HepG2 (cell line): ENCODE results near the gene CLVS2. TPM values are rescaled to one million over a fixed set of nuclear protein-coding genes. Genes with fewer than 3 reads are reported as not detected.
A peak's percentile ranks its signal among the peaks of the same experiment; 100 is the strongest.

Source experiments
- ATAC-seq: fragments of 200-7000 bp; cut with Tn5 transposase; 3 replicates; pipeline ENCODE4 v1.9.1; 2020; ENCODE audit warnings: mild to moderate bottlenecking, moderate library complexity
- BruUV-seq: library from RNA; stranded (reverse); fragments of 400-500 nt; replicated peaks from 2 replicates; lab custom pipeline; 2021; lab: Mats Ljungman, UMichigan
- CTCF ChIA-PET: fragments of 300-600 bp; formaldehyde crosslinking; extraction: SDS; loops from one replicate; lab custom pipeline; 2021; ENCODE audit warnings: low total read pairs, inconsistent platforms, low intra/inter-chr PET ratio; lab: Yijun Ruan, JAX
- POLR2A ChIA-PET: fragments of 350-600 bp; sonication (Branson Sonifier 250); formaldehyde crosslinking; loops from one replicate; lab custom pipeline; 2020; ENCODE audit warnings: antibody characterized with exemption, inconsistent platforms; lab: Yijun Ruan, JAX
- DNase-seq: peaks from one replicate; pipeline ENCODE4 v3.0.0-alpha.2; 2015; ENCODE audit warnings: low spot score
- FAIRE-seq: peaks from 3 replicates; lab custom pipeline; 2011; peaks lifted over from hg19 to GRCh38; lab: Jason Lieb, UNC
- H2AFZ ChIP-seq: one replicate; pipeline ENCODE4 v1.6.1; 2011; ENCODE audit warnings: low read length, inconsistent platforms
- H3K27ac ChIP-seq: fragments of 300-600 bp; 3 replicates; pipeline ENCODE4 v1.8.0; 2011; ENCODE audit warnings: mixed run types, mild to moderate bottlenecking, mixed read lengths, low read length, inconsistent platforms; ENCODE audit not compliant: insufficient read depth; ENCODE audit errors: extremely low read length
- H3K27me3 ChIP-seq, 2 experiments: fragments of 200-600 bp in 1 of 2; 2 replicates in 1 of 2; 3 replicates in 1 of 2; pipeline versions ENCODE4 v1.6.0 to v1.8.0; 2011; ENCODE audit warnings: low read length in 2 of 2, mild to moderate bottlenecking in 2 of 2, moderate library complexity in 2 of 2, inconsistent platforms in 1 of 2; ENCODE audit not compliant: insufficient read depth in 2 of 2, control insufficient read depth in 1 of 2
- H3K36me3 ChIP-seq, 2 experiments: fragments of 200-600 bp in 1 of 2; replicated peaks in 1 of 2; 2 replicates in 1 of 2; 3 replicates in 1 of 2; pipeline versions ENCODE4 v1.5.1 to v1.8.0; 2011; ENCODE audit warnings: low read length in 2 of 2, inconsistent platforms in 1 of 2; ENCODE audit not compliant: insufficient read depth in 2 of 2, control insufficient read depth in 1 of 2
- H3K4me1 ChIP-seq: 2 replicates; pipeline ENCODE4 v1.5.1; 2012; ENCODE audit warnings: low read length, inconsistent platforms; ENCODE audit not compliant: insufficient read depth
- H3K4me2 ChIP-seq: 2 replicates; pipeline ENCODE4 v1.6.0; 2011; ENCODE audit warnings: low read depth, low read length, inconsistent platforms
- H3K4me3 ChIP-seq, 3 experiments: fragments of 200-600 bp in 1 of 3; sonication (generic), shearing (Covaris generic) in 1 of 3; replicated peaks in 1 of 3; 2 replicates each; pipeline ENCODE4 v1.5.1; 2011 to 2016; ENCODE audit warnings: low read length in 3 of 3, inconsistent platforms in 2 of 3, low read depth in 2 of 3, mild to moderate bottlenecking in 2 of 3, control low read depth in 1 of 3, mixed read lengths in 1 of 3; ENCODE audit not compliant: insufficient read depth in 1 of 3
- H3K79me2 ChIP-seq: one replicate; pipeline ENCODE4 v1.6.1; 2011; ENCODE audit warnings: low read length, inconsistent platforms; ENCODE audit not compliant: insufficient read depth
- H3K9ac ChIP-seq: 2 replicates; pipeline ENCODE4 v1.6.0; 2011; ENCODE audit warnings: mild to moderate bottlenecking, low read depth, low read length, inconsistent platforms; ENCODE audit not compliant: insufficient read depth
- H3K9me3 ChIP-seq: 2 replicates; pipeline ENCODE4 v1.5.1; 2012; ENCODE audit warnings: mild to moderate bottlenecking, low read length
- H4K20me1 ChIP-seq: 2 replicates; pipeline ENCODE4 v1.6.0; 2011; ENCODE audit warnings: inconsistent platforms, mild to moderate bottlenecking, low read length, moderate library complexity; ENCODE audit not compliant: insufficient read depth
- CHCHD3 ChIP-seq: sonication (generic); formaldehyde crosslinking; IDR thresholded peaks from 2 replicates; pipeline ENCODE4 v1.8.0; 2022; ENCODE audit warnings: mild to moderate bottlenecking, missing genetic modification reagents, moderate library complexity
- HOXA7 ChIP-seq: sonication (generic); formaldehyde crosslinking; IDR thresholded peaks from 2 replicates; pipeline ENCODE4 v1.8.1; 2022; ENCODE audit warnings: mild to moderate bottlenecking, missing genetic modification reagents, moderate library complexity
- MAFF ChIP-seq: IDR thresholded peaks from 2 replicates; pipeline ENCODE4 v1.6.1; 2011; ENCODE audit warnings: low read depth, low read length, improper control_type of control experiment
- NFAT5 ChIP-seq: sonication (generic); formaldehyde crosslinking; IDR thresholded peaks from 2 replicates; pipeline ENCODE4 v1.4.0; 2020; ENCODE audit warnings: missing genetic modification reagents
- NFE2L2 ChIP-seq: fragments of 150-350 bp; IDR thresholded peaks from 2 replicates; pipeline ENCODE4 v1.6.1; 2014; ENCODE audit warnings: low read length
- RBM22 ChIP-seq: fragments of 200-400 bp; formaldehyde crosslinking; optimal IDR thresholded peaks from 2 replicates; pipeline ENCODE3; 2017; ENCODE audit warnings: mild to moderate bottlenecking, low read length, moderate library complexity
- SIN3B ChIP-seq: fragments of 150-350 bp; IDR thresholded peaks from 2 replicates; pipeline ENCODE4 v1.6.1; 2014; ENCODE audit warnings: low read length
- SP4 ChIP-seq: sonication (generic); formaldehyde crosslinking; IDR thresholded peaks from 2 replicates; pipeline ENCODE4 v1.8.1; 2023; ENCODE audit warnings: mild to moderate bottlenecking, missing genetic modification reagents
- TAF15 ChIP-seq: fragments of 200-400 bp; formaldehyde crosslinking; IDR thresholded peaks from one replicate; pipeline ENCODE4 v1.6.1; 2018; ENCODE audit warnings: mild to moderate bottlenecking, low read depth, low read length; ENCODE audit not compliant: poor library complexity, severe bottlenecking
- TOE1 ChIP-seq: sonication (generic); formaldehyde crosslinking; IDR thresholded peaks from 2 replicates; pipeline ENCODE4 v1.4.0; 2020; ENCODE audit warnings: mild to moderate bottlenecking, missing genetic modification reagents
- WIZ ChIP-seq: sonication (generic); formaldehyde crosslinking; IDR thresholded peaks from 2 replicates; pipeline ENCODE4 v1.5.1; 2020; ENCODE audit warnings: mild to moderate bottlenecking, missing genetic modification reagents
- ZNF782 ChIP-seq: sonication (generic); formaldehyde crosslinking; IDR thresholded peaks from 2 replicates; pipeline ENCODE4 v1.4.0; 2020; ENCODE audit warnings: missing genetic modification reagents, mild to moderate bottlenecking, borderline replicate concordance
- WGBS: methylation state at CpG from one replicate; pipeline ENCODE4 v1.1.6; 2017; ENCODE audit warnings: low lambda C conversion rate; 5-methylcytosine and 5-hydroxymethylcytosine counted together
- in situ Hi-C: cut with HindIII; loops from 2 replicates; pipeline ENCODE4 v1.10.0; 2017; ENCODE audit warnings: low pct_unique_long_range_greater_than_20kb; ENCODE audit not compliant: extremely low pct_ligation_motif_present
- intact Hi-C: fragments of 100-400 bp; cut with micrococcal nuclease; formaldehyde crosslinking; loops from one replicate; pipeline ENCODE4 v1.10.0; 2022; ENCODE audit not compliant: unreplicated experiment
- polyA plus RNA-seq, 8 experiments: library from polyadenylated mRNA; depleted of rRNA in 3 of 8; stranded (reverse) in 7 of 8; unstranded in 1 of 8; fragments of >200 nt; fragmentation: Illumina TruSeq in 4 of 8; extraction: Trizol in 4 of 8; gene quantifications; 2 replicates each; pipeline versions ENCODE4 v1.2.1 to v1.2.3, GENCODE V29; 2011 to 2016; ENCODE audit warnings: low read depth in 4 of 8, missing spikeins in 1 of 8, mixed read lengths in 1 of 8; ENCODE audit not compliant: insufficient read depth in 1 of 8
- total RNA-seq, 5 experiments: library from RNA; depleted of rRNA; stranded (reverse); fragments of >200 nt; fragmentation: Illumina TruSeq; extraction: Trizol; gene quantifications; 2 replicates each; pipeline ENCODE4 v1.2.3, GENCODE V29; 2016; ENCODE audit warnings: low read depth in 1 of 5
- TF ChIP-seq, protein P1 (sequence below): sonication (generic); formaldehyde crosslinking; IDR thresholded peaks from 2 replicates; pipeline ENCODE4 v1.4.0; 2020; ENCODE audit warnings: missing genetic modification reagents
- TF ChIP-seq, protein P2 (sequence below): sonication (generic); formaldehyde crosslinking; IDR thresholded peaks from 2 replicates; pipeline ENCODE4 v1.5.1; 2020; ENCODE audit warnings: mild to moderate bottlenecking, missing genetic modification reagents, moderate library complexity
- TF ChIP-seq, protein P3 (sequence below): sonication (generic); formaldehyde crosslinking; IDR thresholded peaks from 2 replicates; pipeline ENCODE4 v1.8.1; 2023; ENCODE audit warnings: mild to moderate bottlenecking, missing genetic modification reagents, borderline replicate concordance

CLVS2 gene
- total and polyA plus RNA-seq, 2 of the 13 experiments (the other 11 are each of a cell fraction or from before 2014, with no cell fraction given): not detected

DNA sequence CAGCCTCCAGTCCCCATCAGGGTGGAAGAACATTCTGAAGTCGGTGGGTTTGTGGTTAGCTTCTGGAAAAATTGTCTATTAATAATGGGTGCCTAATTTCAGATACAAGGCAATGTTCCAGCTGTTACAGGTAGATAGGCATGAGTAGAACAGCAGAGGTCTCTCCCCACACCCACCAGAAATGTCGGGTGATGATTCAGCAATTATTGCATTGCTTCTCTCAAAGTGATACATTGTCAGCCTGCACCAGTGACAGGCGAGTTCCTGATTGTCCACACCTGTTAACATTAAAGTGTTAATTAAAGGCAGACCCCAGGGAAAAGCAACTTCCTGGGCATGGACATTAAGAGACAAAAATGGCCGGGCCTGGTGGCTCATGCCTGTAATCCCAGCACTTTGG, 18.9 kb upstream of the CLVS2 start (continued):
- TF ChIP-seq MAFF (peak; percentile 81), NFE2L2 (peak; percentile 46; the same call in 1 of the 2 replicates), NFAT5 (CRISPR knock-in tag) (no peak), TOE1 (CRISPR knock-in tag) (no peak)
- TF ChIP-seq, protein P1, sequence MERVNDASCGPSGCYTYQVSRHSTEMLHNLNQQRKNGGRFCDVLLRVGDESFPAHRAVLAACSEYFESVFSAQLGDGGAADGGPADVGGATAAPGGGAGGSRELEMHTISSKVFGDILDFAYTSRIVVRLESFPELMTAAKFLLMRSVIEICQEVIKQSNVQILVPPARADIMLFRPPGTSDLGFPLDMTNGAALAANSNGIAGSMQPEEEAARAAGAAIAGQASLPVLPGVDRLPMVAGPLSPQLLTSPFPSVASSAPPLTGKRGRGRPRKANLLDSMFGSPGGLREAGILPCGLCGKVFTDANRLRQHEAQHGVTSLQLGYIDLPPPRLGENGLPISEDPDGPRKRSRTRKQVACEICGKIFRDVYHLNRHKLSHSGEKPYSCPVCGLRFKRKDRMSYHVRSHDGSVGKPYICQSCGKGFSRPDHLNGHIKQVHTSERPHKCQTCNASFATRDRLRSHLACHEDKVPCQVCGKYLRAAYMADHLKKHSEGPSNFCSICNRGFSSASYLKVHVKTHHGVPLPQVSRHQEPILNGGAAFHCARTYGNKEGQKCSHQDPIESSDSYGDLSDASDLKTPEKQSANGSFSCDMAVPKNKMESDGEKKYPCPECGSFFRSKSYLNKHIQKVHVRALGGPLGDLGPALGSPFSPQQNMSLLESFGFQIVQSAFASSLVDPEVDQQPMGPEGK (CRISPR knock-in tag): no peak
- TF ChIP-seq, all 625 proteins: peak for 3

- Histone ChIP-seq H3K4me3 (no peak overlapping the region), H3K4me1 (no peaks in the 10 kb centered on the region), H3K27ac (no peak overlapping the region), H2AFZ (no peak overlapping the region), H3K36me3 (no peaks in the 10 kb centered on the region), H3K79me2 (no peaks in the 10 kb centered on the region), H3K4me2 (no peak overlapping the region), H4K20me1 (no peaks in the 10 kb centered on the region), H3K27me3 (no peaks in the 10 kb centered on the region), H3K9ac (no peak overlapping the region), H3K9me3 (peaks cover 14% of the 10 kb centered on the region; the same call in 1 of the 2 replicates)
- TF ChIP-seq, protein P2, sequence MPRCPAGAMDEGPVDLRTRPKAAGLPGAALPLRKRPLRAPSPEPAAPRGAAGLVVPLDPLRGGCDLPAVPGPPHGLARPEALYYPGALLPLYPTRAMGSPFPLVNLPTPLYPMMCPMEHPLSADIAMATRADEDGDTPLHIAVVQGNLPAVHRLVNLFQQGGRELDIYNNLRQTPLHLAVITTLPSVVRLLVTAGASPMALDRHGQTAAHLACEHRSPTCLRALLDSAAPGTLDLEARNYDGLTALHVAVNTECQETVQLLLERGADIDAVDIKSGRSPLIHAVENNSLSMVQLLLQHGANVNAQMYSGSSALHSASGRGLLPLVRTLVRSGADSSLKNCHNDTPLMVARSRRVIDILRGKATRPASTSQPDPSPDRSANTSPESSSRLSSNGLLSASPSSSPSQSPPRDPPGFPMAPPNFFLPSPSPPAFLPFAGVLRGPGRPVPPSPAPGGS (CRISPR knock-in tag): no peak
- TF ChIP-seq RBM22 (no peak), ZNF782 (CRISPR knock-in tag) (no peak), CHCHD3 (CRISPR knock-in tag) (no peak), SIN3B (no peak), SP4 (CRISPR knock-in tag) (no peak), HOXA7 (no peak), WIZ (CRISPR knock-in tag) (no peak), TAF15 (no peak)
- TF ChIP-seq, protein P3, sequence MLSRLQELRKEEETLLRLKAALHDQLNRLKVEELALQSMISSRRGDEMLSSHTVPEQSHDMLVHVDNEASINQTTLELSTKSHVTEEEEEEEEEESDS (CRISPR knock-in tag): no peak
- intact Hi-C loops: no loop called here
- POLR2A ChIA-PET: no interaction called here
- no peak for ATAC-seq
- WGBS: 1% methylated on average over 2 of the region's 2 CpGs
- no peak for FAIRE-seq
- CTCF ChIA-PET: no interaction called here
- in situ Hi-C loops: no loop called here
- no peak for DNase-seq
- BruUV-seq: no TSS peak
These were observed 11.6 kb upstream of the CLVS2 start for GRCh38 chr6:122984393-122984792.
